ENCODE measurements around the gene TBCD. TPM values are rescaled to one million over a fixed set of nuclear protein-coding genes. Genes with fewer than 3 reads are reported as not detected.

Gene TBCD
- total RNA-seq, 1 experiment from 2014 or later, result 94.6 TPM

DNA sequence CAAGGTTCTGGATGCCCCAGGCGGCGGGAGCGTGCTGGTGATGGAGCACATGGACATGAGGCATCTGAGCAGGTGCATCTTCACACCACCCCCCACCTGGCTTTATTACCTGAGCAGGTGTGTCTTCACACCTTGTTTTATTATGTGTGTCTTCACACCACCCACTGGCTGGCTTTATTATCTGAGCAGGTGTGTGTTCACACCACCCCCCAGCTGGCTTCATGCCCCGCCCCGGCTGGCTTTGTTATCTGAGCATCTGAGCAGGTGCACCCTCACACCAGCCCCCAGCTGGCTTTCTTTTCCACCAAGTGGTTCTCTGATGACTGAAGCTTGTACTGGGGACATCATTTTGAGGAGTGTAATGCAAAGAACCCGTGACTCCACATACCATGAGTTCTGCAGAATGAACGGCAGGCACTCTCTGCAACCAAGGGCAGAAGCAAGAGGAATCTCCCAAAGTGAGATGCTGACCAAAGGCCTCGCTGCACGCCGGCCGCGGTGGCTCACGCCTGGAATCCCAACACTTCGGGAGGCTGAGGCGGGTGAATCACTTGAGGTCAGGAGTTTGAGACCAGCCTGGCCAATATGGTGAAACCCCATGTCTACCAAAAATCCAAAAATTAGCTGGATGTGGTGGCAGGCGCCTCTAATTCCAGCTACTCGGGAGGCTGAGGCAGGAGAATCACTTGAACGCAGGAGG is 32.7 kb upstream of the TBCD start:
- DNase-seq, result no peak
- Mint-ChIP-seq H3K9me3 (ENCODE audit: unreplicated experiment) (no peaks in the 10 kb centered on the region), H3K4me3 (ENCODE audit: unreplicated experiment) (no peak overlapping the region), H3K27ac (ENCODE audit: unreplicated experiment) (no peak overlapping the region), H3K27me3 (ENCODE audit: insufficient read depth, unreplicated experiment) (no peaks in the 10 kb centered on the region), H3K4me1 (ENCODE audit: low read depth, unreplicated experiment) (peaks cover 10% of the 10 kb centered on the region), H3K36me3 (ENCODE audit: insufficient read depth, unreplicated experiment) (peaks cover 56% of the 10 kb centered on the region)
- POLR2A ChIA-PET, result no interaction called here
- intact Hi-C loops (cut with micrococcal nuclease; ENCODE audit: unreplicated experiment), result no loop called here
- H3K4me3 ChIP-seq (ENCODE audit: low read depth, low read length), result no peak overlapping the region
- no peaks in the 10 kb centered on the region for H3K4me1 ChIP-seq
- no peaks in the 10 kb centered on the region for H3K9me3 ChIP-seq
- BruUV-seq (replicated peaks), result no TSS peak
- TF ChIP-seq, protein P1, sequence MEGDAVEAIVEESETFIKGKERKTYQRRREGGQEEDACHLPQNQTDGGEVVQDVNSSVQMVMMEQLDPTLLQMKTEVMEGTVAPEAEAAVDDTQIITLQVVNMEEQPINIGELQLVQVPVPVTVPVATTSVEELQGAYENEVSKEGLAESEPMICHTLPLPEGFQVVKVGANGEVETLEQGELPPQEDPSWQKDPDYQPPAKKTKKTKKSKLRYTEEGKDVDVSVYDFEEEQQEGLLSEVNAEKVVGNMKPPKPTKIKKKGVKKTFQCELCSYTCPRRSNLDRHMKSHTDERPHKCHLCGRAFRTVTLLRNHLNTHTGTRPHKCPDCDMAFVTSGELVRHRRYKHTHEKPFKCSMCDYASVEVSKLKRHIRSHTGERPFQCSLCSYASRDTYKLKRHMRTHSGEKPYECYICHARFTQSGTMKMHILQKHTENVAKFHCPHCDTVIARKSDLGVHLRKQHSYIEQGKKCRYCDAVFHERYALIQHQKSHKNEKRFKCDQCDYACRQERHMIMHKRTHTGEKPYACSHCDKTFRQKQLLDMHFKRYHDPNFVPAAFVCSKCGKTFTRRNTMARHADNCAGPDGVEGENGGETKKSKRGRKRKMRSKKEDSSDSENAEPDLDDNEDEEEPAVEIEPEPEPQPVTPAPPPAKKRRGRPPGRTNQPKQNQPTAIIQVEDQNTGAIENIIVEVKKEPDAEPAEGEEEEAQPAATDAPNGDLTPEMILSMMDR (IDR thresholded peaks at IDR 0.05; ENCODE audit: insufficient read depth in 1 of 2, low read depth in 1 of 2, low read length in 1 of 2, severe bottlenecking in 1 of 2, unreplicated experiment in 1 of 2), result no peak
- H3K27me3 ChIP-seq (replicated peaks; ENCODE audit: control insufficient read depth, insufficient read depth, low read length), result no peaks in the 10 kb centered on the region
- CTCF ChIA-PET, result no interaction called here
- H3K36me3 ChIP-seq (ENCODE audit: control insufficient read depth, insufficient read depth, low read length), result peaks cover 5% of the 10 kb centered on the region; the same call in 1 of the 2 replicates

DNA sequence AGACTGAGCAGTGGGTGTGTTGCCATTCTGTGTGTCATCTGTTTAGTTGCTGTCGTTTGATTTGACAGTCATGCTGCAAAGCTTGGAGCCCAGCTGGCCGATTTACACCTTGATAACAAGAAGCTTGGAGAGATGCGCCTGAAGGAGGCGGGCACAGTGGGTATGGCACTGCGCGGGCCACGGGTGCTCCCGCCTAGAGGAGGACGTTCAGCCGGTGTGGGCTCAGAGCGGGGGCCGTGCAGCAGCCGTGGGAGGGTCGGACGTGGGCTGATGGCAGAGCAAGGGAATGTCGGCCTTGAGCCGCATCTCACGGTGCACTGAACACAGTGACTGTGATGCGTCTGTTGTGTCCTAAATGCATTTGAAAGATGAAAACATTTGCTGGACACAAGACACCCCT is 31.7 kb upstream of the TBCD start:
- Histone ChIP-seq H3K9me3 (no peaks in the 10 kb centered on the region), H3K27me3 (replicated peaks; ENCODE audit: control insufficient read depth, insufficient read depth, low read length) (no peaks in the 10 kb centered on the region), H3K4me1 (no peaks in the 10 kb centered on the region), H3K36me3 (ENCODE audit: control insufficient read depth, insufficient read depth, low read length) (peaks cover 5% of the 10 kb centered on the region; the same call in 1 of the 2 replicates), H3K4me3 (ENCODE audit: low read depth, low read length) (no peak overlapping the region)
- BruUV-seq (replicated peaks), result no TSS peak
- Mint-ChIP-seq H3K27me3 (ENCODE audit: insufficient read depth, unreplicated experiment) (no peaks in the 10 kb centered on the region), H3K9me3 (ENCODE audit: unreplicated experiment) (no peaks in the 10 kb centered on the region), H3K27ac (ENCODE audit: unreplicated experiment) (no peak overlapping the region), H3K36me3 (ENCODE audit: insufficient read depth, unreplicated experiment) (peaks cover 56% of the 10 kb centered on the region), H3K4me1 (ENCODE audit: low read depth, unreplicated experiment) (peaks cover 10% of the 10 kb centered on the region), H3K4me3 (ENCODE audit: unreplicated experiment) (no peak overlapping the region)
- intact Hi-C loops (cut with micrococcal nuclease; ENCODE audit: unreplicated experiment), result no loop called here
- ChIA-PET CTCF (no interaction called here), POLR2A (no interaction called here)
- DNase-seq, result no peak
- TF ChIP-seq, protein P1 (IDR thresholded peaks at IDR 0.05; ENCODE audit: insufficient read depth in 1 of 2, low read depth in 1 of 2, low read length in 1 of 2, severe bottlenecking in 1 of 2, unreplicated experiment in 1 of 2), result no peak

DNA sequence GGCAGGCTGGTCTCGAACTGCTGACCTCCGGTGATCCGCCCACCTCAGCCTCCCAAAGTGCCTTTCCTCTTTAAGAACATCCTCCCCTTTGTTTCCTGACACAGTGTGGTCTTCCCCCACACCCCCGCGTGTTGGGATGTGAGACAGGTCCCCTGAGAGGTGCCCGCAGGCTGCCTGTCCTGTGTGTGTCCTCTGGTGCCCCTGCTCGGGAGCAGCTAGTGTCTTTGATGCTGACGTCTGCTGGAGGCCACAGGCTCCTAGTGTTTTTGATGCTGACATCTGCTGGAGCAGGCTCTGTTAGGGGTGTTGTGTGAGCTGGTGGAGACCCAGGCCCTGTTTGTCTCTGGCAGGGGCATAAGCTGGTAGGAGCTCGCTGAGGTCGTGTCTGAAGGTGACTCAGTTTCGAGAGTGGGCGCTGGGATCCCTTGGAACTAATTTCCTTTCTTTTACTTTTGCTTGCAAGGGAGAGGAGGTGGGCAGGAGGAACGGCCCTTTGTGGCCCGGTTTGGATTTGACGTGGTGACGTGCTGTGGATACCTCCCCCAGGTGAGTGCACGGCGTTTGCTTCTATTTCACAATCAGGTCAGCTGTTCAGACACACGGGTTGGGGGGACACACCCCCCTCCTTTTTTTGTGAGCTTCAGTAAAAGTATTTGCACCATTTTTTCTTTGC is 29.4 kb upstream of the TBCD start:
- no peak overlapping the region for H3K4me3 Mint-ChIP-seq (ENCODE audit: unreplicated experiment)
- H3K4me3 ChIP-seq (ENCODE audit: low read depth, low read length), result no peak overlapping the region
- DNase-seq, result no peak
- CTCF ChIA-PET, result no interaction called here
- POLR2A ChIA-PET, result no interaction called here
- peaks cover 8% of the 10 kb centered on the region for H3K4me1 Mint-ChIP-seq (ENCODE audit: low read depth, unreplicated experiment)
- intact Hi-C loops (cut with micrococcal nuclease; ENCODE audit: unreplicated experiment), result no loop called here
- no peaks in the 10 kb centered on the region for H3K27me3 Mint-ChIP-seq (ENCODE audit: insufficient read depth, unreplicated experiment)
- no TSS peak for BruUV-seq (replicated peaks)
- no peaks in the 10 kb centered on the region for H3K4me1 ChIP-seq
- H3K9me3 ChIP-seq, result no peaks in the 10 kb centered on the region
- peaks cover 5% of the 10 kb centered on the region; the same call in 1 of the 2 replicates for H3K36me3 ChIP-seq (ENCODE audit: control insufficient read depth, insufficient read depth, low read length)
- H3K36me3 Mint-ChIP-seq (ENCODE audit: insufficient read depth, unreplicated experiment), result peaks cover 62% of the 10 kb centered on the region
- no peak overlapping the region for H3K27ac Mint-ChIP-seq (ENCODE audit: unreplicated experiment)
- TF ChIP-seq, protein P1 (IDR thresholded peaks at IDR 0.05; ENCODE audit: insufficient read depth in 1 of 2, low read depth in 1 of 2, low read length in 1 of 2, severe bottlenecking in 1 of 2, unreplicated experiment in 1 of 2), result no peak
- no peaks in the 10 kb centered on the region for H3K27me3 ChIP-seq (replicated peaks; ENCODE audit: control insufficient read depth, insufficient read depth, low read length)
- H3K9me3 Mint-ChIP-seq (ENCODE audit: unreplicated experiment), result no peaks in the 10 kb centered on the region

Measured in Caco-2 (cell line).